DND-41 (cell line): Measurements from ENCODE around the gene COX6A1.

ENCODE experiments used
- CTCF ChIP-seq: IDR thresholded peaks from 2 replicates; pipeline ENCODE4 v1.5.1; 2012; ENCODE audit warnings: borderline replicate concordance, low read length, moderate library complexity, mild to moderate bottlenecking; ENCODE audit not compliant: poor library complexity, severe bottlenecking; ENCODE audit errors: extremely low read depth
- EZH2 ChIP-seq: IDR thresholded peaks from 3 replicates; pipeline ENCODE4 v1.6.1; 2012; ENCODE audit warnings: borderline replicate concordance, low read depth, mild to moderate bottlenecking, moderate library complexity, low read length, inconsistent platforms; ENCODE audit not compliant: severe bottlenecking

GRCh38 chr12:120437735-120438494 is at the start of gene COX6A1:
- TF ChIP-seq EZH2 (no peak), CTCF (peak; percentile 15)
